ENCODE data around the gene CFTR.
A peak's percentile ranks its signal among the peaks of the same experiment; 100 is the strongest.

The CFTR gene

DNA sequence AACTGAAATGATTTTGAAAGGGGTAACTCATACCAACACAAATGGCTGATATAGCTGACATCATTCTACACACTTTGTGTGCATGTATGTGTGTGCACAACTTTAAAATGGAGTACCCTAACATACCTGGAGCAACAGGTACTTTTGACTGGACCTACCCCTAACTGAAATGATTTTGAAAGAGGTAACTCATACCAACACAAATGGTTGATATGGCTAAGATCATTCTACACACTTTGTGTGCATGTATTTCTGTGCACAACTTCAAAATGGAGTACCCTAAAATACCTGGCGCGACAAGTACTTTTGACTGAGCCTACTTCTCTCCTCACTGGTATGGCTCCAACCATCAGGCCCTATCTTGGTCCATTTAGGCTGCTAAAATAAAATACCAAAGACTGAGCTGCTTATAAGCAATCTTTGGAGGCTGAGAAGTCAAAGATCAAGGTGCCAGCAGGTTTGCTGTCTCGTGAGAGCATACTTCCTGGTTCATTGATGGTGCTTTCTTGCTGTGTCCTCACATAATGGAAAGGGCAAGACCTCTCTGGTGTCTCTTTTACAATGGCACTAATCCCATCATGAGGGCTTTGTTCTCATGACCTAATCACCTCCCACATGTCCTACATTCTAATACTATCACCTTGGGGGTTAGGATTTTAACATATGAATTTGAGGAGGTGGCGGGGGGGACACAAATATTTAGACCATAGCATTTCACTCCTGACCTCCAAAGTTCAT lies 173.3 kb downstream of the CFTR start:
- DNase-seq (ENCODE audit: low spot score) = no peak

DNA sequence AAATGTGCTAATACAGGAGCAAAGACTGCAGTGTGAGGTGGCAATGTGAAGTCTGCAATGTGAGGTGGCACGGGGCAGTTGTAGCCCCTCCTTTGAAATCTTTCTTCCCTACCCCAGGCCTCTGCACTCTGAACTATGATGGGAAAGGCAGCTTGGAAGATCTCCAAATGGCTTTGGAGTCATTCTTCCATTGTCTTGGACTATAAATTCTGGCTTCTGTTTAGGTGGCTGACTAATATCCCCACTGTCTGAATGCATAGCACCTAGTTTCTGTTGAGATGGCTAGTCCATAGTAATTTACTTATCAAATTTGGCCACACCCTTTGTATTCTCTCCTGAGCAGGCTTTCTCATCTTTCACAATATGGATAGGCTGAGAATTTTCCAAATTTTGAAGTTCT lies 175.0 kb downstream of the CFTR start:
- no peak for DNase-seq (ENCODE audit: low spot score)

DNA sequence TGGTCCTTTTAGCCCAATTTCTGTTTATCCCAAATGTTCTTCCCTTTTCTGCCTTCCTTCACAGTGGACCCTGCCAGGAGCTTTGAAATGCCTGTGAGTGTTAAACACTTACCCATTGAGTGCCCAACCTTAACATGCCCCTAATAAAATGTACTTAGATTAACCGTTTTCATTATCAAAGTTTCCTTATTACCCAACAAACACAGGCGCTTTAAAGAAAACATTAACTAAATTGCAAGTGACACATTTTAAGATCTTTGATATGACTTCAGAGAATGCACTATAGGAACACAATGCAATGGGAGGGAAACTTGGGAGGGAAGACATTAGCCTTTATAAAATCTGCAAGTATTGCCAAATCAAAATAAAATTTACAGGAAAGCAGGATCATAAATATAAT lies 177.0 kb downstream of the CFTR start:
- no peak for DNase-seq (ENCODE audit: low spot score)

- DNase-seq (ENCODE audit: low spot score) = no peak
These were observed 179.7 kb downstream of the CFTR start for GRCh38 chr7:117659531-117660011.

GRCh38 chr7:117661328-117661727 lies 181.5 kb downstream of the CFTR start:
- DNase-seq (ENCODE audit: low spot score) = no peak

DNA sequence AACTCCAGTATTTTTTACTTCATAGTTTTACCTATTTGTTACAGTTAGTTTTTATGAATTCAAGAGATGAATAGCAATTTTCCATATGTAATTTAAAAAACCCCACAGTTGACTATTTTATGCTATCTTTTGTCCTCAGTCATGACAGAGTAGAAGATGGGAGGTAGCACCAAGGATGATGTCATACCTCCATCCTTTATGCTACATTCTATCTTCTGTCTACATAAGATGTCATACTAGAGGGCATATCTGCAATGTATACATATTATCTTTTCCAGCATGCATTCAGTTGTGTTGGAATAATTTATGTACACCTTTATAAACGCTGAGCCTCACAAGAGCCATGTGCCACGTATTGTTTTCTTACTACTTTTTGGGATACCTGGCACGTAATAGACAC lies 184.2 kb downstream of the CFTR start:
- DNase-seq (ENCODE audit: low spot score) = no peak

- DNase-seq (ENCODE audit: low spot score) = no peak
These were observed 185.5 kb downstream of the CFTR start for GRCh38 chr7:117665368-117665767.

GRCh38 chr7:117666031-117666430 lies 186.2 kb downstream of the CFTR start:
- no peak for DNase-seq (ENCODE audit: low spot score)

- no peak for DNase-seq (ENCODE audit: low spot score)
These were observed 186.9 kb downstream of the CFTR start for GRCh38 chr7:117666689-117667088.

DNA sequence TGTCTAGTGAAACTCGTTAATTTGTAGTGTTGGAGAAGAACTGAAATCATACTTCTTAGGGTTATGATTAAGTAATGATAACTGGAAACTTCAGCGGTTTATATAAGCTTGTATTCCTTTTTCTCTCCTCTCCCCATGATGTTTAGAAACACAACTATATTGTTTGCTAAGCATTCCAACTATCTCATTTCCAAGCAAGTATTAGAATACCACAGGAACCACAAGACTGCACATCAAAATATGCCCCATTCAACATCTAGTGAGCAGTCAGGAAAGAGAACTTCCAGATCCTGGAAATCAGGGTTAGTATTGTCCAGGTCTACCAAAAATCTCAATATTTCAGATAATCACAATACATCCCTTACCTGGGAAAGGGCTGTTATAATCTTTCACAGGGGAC lies 187.6 kb downstream of the CFTR start:
- no peak for DNase-seq (ENCODE audit: low spot score)

DNA sequence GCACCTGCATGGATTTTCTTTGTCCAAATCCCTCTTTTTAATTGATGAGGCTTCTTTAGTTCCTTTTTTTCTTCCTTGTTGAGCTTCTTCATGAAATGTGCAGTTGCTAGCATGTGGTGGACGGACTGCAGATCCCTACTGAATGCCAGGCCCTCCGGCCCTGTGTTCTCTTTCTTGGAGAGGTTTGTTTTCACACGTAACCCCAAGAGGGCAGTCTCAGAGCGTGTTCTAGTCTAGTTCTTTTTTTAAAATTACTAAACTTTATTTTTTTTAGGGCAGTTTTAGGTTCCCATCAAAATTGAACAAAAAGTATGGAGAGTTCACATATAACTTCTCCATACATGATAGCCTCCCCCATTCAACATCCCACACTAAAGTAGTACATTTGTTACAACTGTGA lies 190.0 kb downstream of the CFTR start:
- peak; percentile 24 for DNase-seq (ENCODE audit: low spot score)

DNA sequence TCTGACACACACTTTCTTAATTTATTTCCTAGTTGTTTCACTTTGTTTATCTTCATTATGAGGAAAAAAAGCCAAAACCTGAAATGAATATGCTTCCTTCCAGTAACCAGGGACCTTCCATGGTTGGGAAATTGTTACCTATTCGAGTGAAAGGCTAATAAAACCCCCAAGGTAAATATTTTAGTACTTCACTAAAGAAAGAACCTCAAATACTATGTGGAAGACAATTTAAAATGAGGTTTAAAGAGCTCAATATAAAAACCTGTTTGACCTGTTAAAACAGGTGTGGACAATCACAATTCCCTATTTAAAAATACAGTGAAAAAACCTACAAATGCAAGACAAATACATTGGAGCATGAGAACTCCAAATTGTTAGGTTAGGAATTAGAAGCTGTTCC lies 192.6 kb downstream of the CFTR start:
- no peak for DNase-seq (ENCODE audit: low spot score)

DNA sequence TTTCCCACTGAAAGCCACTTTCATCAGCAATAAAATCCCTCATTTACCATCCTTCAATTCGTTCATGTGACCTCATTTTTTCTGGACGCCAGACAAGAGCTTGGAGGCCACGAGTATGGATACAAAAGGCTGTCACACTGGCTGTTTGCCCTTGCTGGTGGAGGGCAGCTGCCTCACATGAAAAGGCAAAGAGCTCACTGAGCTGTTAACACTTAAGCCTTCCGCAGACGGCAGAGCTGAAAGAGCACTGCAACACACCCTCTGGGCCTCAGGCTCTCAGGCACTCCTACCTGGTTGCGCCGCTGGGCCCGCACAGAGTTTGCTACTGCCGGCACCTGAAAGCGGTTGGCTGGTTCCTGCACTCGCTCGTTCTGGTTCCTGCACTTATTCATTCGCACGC lies 193.5 kb downstream of the CFTR start:
- DNase-seq (ENCODE audit: low spot score) = peak; percentile 37

- DNase-seq (ENCODE audit: low spot score) = no peak
These were observed 194.0 kb downstream of the CFTR start for GRCh38 chr7:117673839-117674238.

- peak; percentile 52 for DNase-seq (ENCODE audit: low spot score)
These were observed 194.8 kb downstream of the CFTR start for GRCh38 chr7:117674617-117675016.

GRCh38 chr7:117675497-117676435 lies 195.9 kb downstream of the CFTR start:
- DNase-seq (ENCODE audit: low spot score) = no peak

DNA sequence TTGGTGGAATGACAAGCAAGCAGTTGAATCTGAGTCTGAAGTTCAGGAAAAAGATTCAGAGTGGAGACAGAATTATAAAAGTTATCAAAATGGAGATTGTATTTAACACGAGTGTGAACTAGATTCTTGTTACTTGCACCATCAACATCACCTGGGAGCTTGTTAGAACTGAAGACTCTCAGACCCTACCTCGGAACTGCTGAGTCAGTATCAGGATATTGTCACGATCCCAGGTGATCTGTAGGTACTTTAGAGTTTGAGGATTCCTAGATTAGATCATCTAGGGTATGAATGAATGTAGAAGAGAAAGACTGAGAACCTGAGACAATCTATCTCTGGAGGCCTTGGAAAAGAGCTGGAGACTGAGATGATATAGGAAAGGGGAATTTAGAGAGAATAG lies 199.3 kb downstream of the CFTR start:
- no peak for DNase-seq (ENCODE audit: low spot score)

DNA sequence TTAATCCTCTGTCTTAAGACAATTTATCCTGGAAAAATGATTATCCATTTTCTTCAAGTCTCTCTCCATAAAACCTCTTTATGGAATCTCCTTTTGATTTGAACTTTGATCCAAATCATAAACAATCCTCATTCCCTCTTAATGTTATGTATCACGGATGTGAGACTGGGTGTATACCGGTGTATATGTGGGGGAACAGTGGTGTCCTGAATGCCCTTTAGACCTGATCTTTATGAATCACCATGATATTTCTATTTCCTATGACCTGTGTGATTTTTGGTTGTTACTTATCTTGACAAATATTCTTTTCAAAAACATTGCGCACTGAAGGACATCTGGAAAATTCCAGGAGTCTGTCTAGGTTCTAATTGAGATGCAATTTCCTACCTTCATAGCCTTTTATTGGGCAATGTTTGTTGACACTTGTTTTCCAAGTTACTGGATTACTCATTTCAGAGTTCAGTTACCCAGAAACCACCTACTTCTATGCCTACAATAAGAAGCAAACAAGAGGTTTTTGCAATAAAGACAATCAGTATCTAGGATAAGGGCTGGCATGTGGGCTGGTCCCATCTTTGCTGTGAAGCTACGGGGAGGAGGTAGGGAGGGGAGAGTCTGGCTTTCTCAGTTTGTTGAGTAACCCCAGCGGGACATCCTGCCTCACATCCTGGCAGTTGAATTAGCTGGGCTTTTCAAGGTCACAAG lies 203.0 kb downstream of the CFTR start:
- peak; percentile 28 for DNase-seq (ENCODE audit: low spot score)

DNA sequence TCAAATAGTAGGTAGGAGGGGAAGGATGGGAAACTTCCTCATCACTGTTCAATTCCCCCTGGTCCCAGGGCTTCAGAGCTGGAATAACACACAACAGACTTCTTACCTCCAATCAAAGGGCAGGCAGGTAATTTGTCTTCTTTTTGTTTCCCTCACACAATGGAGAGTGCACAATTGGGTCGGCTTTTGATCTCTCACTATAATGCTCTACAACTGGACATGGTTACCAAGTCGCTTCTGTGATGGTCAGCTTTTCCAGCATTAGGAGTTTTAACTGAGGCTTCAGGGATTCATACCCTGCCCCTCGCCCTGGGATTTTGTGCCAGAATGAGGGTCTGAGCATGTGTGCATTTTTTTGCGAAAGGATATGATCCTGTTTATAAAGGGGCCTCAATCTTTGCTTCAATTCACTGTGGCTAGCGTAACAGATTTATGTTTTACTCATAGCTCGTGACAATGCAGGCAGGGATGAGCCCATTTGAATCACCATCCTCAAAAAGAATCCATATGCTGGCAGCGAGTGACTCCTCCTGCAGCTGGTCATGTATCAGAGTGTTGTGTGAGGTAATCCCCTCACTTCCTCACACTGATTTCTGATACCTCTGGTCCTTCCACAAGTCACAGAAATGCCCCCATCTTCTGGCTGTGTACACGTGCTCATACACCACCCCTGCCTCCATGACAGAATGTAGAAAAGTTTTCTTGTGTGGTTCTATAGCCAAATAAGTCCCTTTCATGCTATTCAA lies 203.8 kb downstream of the CFTR start:
- DNase-seq (ENCODE audit: low spot score) = no peak

DNA sequence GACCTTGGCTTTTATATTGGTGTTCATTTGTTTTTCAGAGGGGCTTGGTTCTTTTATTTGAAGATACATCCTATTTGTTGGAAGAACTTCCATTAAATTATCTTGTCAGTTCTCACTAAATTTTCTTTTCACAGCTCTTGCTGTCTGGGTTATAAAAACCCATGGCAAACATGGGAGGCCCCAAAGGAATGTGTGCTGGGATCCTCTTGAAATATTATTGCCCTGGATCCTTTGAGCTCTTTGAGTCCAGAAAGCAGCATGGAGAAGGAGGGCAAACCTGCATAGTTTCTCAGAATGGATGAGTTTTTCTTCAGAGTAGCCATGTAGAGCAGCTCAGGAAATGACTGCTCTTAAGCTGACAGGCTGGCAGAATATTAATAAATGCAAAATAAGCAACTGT lies 206.0 kb downstream of the CFTR start:
- no peak for DNase-seq (ENCODE audit: low spot score)

GRCh38 chr7:117686311-117686935 lies 206.6 kb downstream of the CFTR start:
- DNase-seq (ENCODE audit: low spot score) = no peak

Data from iPS-NIHi11 (cell line).